Measurements from ENCODE around the gene PPP1R8.
"Not testable (repeated sequence)": the region's sequence is repeated elsewhere in the genome, so short reads cannot be mapped to it uniquely, and the experiment has no call there.

The PPP1R8 gene

DNA sequence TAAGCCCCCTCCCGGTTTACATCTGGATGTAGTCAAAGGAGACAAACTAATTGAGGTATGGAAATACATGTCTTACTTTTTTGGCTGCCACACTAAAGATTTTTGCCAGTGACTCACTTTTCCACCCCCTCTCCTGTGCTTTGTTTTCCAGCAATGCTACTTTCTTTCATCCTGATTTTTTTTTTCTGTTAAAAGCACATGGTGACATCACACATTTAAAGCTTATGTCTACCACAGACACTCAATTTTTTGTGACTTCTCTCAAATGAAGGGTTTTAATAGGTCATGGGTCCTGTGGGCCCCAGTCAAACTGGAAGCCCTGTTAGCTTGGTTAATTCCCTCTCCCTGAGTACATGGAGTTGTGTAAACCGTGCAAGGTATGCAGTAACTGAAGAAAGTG is 2.2 kb downstream of the PPP1R8 start:
- no peak for DNase-seq (ENCODE audit: low read depth)

DNA sequence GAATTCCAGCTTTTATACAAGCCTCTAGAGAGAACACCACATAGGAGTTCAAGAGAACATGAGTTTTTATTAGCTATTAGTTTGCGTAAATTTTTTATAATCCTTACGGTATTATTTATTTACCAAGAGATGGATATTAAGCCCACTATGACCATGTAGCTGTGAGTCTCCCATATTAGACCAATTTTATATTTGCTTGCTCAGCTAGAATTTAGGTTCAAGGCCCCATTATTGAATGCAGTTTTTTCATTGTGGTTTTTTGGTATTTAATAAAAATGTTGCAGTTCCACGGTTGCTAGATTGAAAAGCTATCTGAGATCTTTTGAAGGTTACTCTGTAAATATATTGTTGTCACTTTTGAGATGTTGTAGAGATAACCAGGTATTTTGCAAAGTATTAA is 2.9 kb downstream of the PPP1R8 start:
- DNase-seq (ENCODE audit: low read depth), result no peak

DNA sequence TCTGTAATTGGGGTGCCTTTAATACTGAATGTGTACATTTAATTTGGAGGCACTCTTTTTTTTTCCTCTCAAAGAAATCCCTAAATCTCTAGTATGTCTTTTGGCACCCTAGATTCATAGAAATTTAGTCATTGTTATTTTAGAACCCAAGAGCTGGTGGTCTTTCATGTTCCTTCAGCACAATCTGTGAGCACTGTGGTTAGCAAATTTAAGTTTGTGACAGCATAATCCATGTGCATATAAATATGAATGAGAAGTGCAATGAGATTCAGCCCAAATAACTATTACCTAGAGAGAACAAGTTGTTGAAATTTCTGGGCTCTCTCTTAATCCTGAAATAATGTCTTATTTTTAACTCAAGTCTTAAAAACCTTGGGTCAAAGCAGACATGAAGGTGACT is 4.5 kb downstream of the PPP1R8 start:
- no peak for DNase-seq (ENCODE audit: low read depth)

DNA sequence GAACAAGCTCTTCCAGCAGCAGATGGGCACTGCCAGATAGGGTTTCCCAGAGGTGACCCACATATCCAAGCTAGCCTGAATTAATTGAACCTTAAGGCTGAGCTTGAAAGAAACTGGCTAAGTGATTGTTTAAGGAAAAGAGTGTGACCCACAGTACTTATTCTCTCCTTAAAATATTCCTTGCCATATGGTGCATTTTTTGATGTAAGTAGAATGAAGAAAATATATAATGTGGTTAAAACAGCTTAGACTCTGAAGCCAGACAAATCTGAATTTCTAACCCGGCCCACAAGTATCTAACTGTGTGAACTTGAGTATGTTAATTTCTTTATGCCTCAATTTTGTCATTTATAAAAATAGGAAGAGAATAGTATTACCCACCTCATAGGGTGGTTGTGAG is 4.9 kb downstream of the PPP1R8 start:
- DNase-seq (ENCODE audit: low read depth), result no peak

DNA sequence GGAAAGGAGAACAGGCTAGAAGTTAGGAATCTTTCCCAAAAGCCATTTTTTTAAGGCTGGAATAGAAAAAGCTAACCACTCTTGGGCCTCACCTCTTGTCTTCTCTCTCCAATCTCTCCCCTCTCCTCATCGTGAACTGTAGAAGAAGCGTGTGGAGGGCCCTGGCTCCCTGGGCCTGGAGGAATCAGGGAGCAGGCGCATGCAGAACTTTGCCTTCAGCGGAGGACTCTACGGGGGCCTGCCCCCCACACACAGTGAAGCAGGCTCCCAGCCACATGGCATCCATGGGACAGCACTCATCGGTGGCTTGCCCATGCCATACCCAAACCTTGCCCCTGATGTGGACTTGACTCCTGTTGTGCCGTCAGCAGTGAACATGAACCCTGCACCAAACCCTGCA is 19.4 kb downstream of the PPP1R8 start:
- DNase-seq (ENCODE audit: low read depth), result no peak

DNA sequence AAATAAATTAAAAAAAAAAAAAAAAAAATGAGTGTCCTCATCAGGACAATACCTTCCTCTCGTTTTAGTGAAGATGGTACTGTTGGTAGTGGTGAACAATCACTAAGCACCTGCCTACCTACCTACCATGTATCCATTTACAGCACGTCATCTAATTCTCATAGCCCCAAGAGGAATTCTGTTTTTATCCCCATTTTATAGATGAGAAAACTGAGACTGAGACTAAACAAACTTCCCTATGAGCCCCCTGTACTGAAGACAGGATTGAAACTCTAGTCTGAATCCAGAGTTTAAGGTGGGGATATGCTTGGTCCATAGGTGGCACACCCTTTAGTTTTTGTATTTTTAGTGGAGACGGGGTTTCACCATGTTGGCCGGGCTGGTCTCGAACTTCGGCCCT is 24.5 kb downstream of the PPP1R8 start:
- DNase-seq (ENCODE audit: low read depth), result no peak

DNA sequence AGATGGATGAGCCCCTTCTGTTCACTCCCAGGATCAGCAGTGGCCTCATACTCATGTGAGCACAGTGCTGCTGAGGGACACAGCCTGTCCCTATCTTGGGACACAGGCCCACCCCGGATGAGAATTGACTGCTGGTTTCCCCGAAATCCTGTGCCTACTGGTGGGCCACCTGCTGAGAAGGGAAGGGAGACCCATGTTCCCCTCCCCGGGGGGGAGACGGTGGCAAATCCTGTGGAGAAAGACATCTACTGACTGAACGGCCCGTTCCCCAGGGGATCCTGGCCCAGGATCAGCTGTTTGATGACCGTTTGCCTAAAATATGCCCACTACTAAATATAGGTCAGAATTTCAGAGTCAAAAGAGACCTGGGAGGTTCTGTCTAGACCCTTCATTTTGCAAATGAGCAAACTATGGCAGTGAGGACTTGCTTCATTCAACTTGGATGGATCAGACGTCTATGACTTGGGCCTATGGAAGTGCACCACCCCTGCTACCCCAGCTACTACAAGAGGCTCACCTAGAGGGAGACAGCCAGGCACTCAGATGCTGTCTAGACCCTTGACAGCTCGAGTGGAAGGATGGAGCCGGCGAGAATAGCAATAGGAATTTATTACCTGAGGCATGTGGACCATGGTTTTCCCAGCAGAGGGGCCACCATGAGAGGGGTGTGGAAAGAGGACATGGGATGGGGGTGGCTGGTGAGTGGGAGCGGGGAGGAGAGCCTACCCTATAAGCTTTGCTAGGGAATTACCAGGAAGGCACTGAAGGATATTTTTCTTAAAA is 26.2 kb downstream of the PPP1R8 start:
- no peak for DNase-seq (ENCODE audit: low read depth)

DNA sequence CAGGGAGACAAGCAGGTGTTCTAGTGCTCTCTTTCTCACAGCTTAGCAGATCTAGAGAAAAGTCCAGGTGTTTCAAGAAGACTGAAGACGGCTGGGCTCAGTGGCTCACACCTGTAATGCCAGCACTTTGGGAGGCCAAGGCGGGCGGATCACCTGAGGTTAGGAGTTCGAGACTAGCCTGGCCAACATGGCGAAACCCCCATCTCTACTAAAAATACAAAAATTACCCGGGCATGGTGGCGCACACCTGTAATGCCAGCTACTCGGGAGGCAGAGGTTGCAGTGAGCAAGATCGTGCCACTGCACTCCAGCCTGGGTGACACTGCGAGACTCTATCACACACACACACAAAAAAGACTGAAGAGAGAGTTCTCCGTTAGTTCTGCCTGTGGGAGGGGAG is 27.0 kb downstream of the PPP1R8 start:
- DNase-seq (ENCODE audit: low read depth), result not testable (repeated sequence)

DNA sequence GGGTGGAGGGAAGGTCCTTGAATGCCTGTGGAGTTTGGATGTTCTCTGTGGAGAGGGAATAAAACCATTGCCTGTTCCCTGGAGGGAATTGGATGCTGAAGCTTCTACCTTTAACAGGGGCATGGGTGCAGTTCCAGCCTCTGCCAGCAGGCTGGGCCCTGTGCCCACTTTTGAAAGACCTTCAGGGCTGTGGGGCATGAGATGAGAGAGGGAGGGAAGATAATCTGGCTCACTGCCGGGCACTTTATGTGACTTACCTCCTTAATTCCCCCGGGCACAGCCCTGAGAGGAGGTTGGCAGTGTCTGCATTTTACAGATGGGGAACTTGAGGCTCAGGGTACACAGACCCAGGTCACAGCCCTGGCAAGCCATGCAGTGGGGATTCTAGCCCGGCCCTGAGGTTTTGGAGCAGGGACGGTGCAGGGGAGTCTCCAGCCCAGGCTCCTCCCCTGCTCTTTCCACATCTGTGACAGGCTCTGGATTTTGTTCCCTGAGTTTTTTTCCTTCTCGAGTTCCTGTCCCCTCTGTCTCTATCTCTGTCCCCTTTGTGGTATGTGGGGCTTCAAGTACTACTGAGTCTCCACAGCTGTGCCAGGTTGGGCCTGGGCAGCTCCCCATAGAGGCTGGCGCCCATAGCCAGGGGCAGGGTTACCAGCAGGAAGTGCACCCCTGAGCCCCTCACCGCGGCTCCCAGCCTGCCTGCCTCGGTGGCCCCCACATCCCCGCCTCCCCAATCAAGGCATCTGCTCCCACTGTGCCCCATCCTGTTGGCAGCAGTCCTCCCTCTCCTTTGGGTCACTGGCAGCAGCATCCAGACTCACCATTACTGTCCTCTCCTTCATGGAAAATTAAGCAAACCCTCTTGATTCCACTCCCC is 27.7 kb downstream of the PPP1R8 start:
- DNase-seq (ENCODE audit: low read depth), result peak; percentile 82

DNA sequence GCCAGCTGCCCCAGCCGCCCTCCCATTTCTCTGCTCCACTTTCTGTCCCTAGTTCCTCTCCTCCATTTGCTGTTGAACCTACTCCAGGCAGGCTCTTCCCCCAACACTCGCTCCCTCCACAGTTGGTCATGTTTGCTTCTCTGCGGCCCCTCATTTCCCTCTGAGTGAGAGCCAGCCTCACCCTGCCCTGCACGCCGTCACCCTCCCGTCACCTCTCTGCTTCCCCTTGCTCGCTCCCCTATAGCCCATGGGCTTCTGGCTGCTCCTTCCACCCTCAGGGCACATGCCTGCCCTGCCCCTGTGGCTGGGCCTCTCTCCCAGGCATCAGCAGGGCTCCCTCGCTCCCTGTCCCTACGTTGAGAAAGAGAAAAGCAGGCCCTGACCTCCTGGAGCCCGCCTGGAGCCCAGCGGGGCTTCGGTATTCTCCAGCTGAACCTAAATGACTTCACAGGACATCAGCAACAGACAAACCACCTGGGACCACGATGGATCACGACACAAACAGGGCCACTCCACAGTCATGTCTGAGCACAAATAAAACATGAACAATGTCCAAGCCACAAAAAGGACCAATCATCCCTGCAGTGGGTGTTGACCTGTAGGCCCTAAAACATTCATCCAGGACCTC is 28.5 kb downstream of the PPP1R8 start:
- no peak for DNase-seq (ENCODE audit: low read depth)

DNA sequence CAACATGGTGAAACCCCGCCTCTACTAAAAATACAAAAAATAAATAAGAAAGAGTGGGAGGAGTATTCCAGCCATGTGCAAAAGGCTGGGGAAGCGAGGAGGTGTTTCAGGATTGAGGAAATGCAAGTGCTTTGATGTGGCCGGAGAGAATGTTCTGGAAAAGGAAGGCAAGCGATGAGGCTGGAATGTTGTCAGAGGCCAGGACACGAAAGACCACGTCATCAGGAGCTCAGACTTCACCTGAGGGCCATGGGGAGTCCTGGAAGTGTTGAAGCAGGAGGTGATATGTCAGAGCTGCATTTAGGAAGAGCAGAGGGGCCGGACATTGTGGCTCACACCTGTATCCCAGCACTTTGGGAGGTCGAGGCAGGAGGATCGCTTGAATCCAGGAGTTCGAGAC is 30.9 kb downstream of the PPP1R8 start:
- DNase-seq (ENCODE audit: low read depth), result no peak

DNA sequence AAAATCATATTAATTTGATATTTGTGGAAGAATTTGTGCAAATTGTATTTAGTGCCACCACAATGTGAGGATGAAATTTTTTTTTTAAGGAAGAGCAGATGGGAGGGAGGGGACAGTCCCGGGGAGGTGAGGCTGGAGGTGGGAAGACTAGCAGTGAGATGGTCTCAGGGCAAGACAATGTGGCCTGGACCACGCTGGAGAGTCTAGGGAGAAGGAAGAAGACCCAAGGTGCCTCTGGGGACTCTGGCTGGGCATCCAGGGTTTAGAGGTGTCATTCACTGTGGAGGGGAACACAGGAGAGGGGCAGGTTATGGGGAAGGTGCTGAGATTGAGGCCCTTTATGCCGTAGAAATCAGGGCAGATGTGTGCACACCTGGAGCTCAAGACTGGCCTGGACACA is 31.4 kb downstream of the PPP1R8 start:
- no peak for DNase-seq (ENCODE audit: low read depth)

DNA sequence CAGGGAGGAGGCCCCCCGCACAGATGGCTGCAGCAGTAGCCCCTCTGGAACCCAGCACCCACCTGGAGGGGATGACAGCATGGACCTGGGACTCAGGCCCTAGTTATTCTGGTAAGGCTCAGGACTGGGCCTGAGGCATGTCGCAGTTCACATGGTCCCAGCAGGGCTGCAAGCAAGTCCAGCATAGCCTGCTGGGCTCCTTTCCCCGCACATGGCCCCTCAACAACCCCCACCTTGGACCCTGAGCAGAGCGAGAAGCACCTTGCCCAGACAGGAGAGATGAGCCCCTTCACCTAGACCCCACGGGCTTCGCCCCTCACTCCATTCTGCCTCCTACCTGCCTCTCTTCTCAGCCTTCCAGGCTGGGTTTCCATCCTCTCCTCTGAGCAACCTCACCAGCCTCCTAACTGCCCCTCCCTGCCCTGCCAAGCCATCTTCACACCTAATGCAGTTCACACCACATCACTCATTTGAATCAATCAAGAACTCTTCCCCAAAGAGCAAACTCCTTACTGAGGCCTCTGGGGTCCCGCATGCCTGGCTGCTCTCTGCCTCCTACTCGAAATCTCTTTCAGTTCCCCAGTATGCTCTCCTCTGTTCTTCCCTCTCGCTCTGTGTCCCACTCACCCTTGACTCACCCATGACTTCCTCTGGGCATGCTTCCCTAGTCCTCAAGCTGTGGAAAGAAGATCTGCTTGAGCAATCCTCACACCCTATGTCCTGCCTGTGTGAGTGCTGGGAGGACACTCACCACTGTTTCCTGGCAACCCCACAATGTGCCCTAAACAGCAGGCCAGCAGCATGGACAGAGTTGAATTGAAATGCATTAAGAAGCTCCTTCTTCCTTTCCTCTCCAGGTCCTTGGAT is 32.3 kb downstream of the PPP1R8 start:
- no peak for DNase-seq (ENCODE audit: low read depth)

DNA sequence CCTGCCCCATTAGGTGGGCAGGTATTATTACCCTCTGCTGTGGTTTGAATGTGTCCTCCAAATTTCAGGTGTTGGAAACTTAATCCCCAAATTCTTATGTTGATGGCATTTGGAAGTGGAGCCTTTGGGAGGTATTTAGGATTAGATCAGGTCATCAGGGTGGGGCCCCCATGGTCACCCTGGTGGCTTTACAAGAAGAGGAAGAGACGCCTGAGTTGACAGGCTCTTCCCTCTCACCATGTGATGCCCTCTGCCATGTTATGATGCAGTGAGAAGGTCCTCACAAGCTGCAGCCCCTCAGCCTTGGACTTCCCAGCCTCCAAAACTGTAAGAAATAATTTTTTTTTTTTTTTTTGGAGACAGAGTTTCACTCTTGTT is 32.9 kb downstream of the PPP1R8 start:
- DNase-seq (ENCODE audit: low read depth), result no peak

DNA sequence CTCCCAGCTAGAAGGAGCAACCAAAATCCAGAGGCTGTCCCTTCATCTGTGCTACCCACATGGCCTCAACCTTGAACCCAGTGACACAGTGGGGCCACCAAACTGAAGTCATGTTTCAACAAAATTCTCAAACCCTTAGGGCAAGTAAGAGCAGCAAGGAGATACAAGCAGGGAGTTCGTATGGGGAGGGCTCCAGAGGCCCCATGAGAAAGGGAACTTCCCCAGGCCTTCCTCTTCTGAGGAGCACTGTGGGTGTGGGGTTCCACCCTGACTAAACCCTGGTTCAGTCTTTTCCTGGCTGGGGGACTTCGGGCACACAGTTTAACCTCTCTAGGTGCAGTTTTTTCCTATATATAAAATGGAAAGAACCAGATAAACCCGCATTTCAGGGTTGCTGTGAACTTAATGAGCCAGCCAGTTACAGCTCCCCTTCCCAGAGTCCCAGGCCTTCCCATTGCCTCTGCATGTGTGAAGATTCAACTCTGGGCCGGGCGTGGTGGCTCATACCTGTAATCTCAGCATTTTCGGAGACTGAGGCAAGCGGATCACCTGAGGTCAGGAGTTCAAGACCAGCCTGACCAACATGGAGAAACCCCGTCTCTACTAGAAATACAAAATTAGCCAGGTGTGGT is 33.8 kb downstream of the PPP1R8 start:
- DNase-seq (ENCODE audit: low read depth), result no peak

DNA sequence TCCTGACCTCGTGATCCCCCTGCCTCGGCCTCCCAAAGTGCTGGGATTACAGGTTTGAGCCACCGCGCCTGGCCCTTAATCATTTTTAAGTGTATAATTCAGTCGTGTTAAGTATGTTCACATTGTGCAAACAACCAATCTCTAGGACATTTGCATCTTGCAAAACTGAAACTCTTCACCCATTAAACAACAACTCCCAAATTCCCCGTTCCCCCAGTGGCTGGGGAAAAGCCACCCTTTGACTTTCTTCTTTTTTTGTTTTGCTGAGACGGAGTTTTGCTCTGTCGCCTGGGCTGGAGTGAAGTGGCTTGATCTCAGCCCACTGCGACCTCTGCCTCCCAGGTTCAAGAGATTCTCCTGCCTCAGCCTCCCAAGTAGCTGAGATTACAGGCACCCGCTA is 35.2 kb downstream of the PPP1R8 start:
- no peak for DNase-seq (ENCODE audit: low read depth)

DNA sequence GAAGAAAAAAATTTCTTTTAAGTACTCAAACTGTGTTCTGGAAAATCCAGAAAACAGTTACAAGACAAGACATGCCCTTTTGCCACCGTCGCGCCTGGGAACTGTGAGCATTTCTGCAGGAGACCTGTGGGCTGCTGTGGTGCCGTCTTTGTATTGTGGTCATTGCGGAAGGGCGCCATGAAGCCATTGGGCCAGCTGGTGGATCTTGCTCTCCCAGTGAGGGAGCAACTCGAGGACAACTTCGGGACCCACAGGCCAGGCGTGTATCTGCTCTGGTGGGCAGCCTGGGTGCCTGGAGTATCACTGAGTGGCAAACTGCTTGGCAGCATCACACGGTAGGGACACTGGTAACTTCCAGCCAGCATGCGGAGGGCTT is 38.0 kb downstream of the PPP1R8 start:
- DNase-seq (ENCODE audit: low read depth), result no peak

DNA sequence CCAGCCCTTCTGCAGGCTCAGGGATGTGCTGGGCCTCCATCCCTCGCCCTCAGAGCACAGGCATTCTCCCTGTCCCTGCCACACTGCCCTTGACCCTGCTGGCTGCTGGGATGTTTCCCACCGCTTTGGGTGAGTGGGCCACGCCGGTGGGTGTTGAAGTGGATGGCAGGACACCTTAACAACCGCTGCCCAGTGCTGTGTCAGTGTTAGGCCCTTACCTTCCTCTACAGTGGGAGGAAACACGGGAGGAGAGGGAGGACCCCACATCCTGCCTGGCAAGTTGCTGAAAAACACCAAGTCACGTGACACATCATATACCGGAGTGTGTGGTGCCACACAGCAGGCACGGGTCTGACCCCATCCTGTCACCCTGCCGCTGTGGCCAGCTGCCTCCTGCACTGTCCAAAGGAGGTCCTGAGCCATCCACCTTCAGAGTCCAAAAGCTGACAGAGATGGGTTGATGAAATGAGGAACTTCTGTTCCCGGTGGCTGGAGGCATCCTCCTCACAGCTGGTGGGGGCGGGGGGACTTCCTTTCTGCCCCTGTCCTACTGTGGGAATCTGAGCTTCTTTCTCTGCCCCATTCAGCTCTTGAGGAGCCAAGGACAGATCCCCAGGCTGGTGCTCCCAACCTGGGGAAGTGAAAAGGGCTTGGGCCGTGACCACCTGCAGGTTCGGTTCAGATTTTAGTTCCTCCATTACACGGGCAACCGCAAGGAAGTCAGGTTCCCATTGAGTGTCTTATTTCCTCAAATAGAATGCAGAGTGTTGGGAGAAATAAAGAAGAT is 38.5 kb downstream of the PPP1R8 start:
- peak; percentile 38 for DNase-seq (ENCODE audit: low read depth)

DNA sequence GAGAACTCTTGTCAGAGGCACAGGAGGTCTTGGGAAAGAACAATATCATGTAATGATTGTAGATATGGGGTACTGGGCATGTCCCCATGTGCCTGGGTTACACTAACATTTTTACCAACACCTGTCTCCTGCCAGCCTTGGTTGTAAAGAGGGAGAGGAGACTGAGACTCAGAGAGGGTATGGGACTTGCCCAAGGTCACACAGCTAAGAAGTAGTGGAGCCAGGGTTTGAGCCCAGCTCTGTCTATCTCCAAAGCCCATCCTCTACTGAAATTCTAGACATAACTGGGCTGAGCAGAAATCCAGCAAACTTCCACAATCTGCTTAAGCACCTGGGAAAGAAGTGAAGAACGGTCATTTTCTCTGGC is 39.1 kb downstream of the PPP1R8 start:
- DNase-seq (ENCODE audit: low read depth), result no peak

DNA sequence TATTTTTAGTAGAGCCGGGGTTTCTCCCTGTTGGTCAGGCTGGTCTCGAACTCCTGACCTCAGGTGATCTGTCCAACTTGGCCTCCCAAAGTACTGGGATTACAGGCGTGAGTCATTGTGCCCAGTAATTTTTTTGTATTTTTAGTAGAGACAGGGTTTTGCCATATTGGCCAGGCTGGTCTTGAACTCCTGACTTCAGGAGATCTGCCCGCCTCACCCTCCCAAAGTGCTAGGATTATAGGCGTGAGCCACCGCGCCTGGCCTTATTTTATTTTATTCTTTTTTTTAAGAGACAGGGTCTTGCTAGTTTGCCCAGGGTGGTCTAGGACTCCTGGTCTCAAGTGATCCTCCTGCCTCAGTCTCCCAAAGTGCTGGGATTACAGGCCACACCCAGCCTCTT is 40.5 kb downstream of the PPP1R8 start:
- DNase-seq (ENCODE audit: low read depth), result not testable (repeated sequence)

All from stimulated activated CD8-positive, alpha-beta memory T cell treated with anti-CD3 and anti-CD28 coated beads, Interleukin-15, amount 100 ng/mL, for 1 hour (primary cell).